ENCODE measurements around the gene ZBTB7B.

The ZBTB7B gene

GRCh38 chr1:155002464-155003226, at the start of gene ZBTB7B:
Gene ZBTB7B (plus strand): TSS chr1:155002802. CDS start chr1:155014661, 11,859 bp downstream.
- DNase-seq: no peak

GRCh38 chr1:154953611-154954038, 49.0 kb upstream of the ZBTB7B start:
- DNase-seq: no peak

DNA sequence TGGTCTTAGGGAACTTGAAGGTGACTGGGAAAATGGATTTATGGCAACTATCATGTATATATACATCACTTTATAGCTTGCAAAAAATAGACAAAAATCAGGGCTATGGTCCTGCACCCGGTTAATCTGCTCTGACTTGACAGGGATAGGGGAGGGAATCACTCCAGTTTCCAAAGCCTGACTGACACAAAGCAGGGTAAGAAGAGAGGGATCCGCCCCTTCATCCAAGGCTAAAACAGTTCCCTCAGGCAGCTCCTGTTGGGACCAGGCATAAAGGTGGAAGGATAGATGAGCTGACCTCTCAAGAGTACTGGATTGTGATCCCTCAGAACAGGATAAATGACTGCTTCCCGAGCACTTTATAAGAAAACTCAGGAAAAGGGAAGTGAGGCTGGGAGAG, 48.1 kb upstream of the ZBTB7B start:
- no peak for DNase-seq

GRCh38 chr1:154955039-154955717, 47.4 kb upstream of the ZBTB7B start:
- peak; percentile 23 for DNase-seq

DNA sequence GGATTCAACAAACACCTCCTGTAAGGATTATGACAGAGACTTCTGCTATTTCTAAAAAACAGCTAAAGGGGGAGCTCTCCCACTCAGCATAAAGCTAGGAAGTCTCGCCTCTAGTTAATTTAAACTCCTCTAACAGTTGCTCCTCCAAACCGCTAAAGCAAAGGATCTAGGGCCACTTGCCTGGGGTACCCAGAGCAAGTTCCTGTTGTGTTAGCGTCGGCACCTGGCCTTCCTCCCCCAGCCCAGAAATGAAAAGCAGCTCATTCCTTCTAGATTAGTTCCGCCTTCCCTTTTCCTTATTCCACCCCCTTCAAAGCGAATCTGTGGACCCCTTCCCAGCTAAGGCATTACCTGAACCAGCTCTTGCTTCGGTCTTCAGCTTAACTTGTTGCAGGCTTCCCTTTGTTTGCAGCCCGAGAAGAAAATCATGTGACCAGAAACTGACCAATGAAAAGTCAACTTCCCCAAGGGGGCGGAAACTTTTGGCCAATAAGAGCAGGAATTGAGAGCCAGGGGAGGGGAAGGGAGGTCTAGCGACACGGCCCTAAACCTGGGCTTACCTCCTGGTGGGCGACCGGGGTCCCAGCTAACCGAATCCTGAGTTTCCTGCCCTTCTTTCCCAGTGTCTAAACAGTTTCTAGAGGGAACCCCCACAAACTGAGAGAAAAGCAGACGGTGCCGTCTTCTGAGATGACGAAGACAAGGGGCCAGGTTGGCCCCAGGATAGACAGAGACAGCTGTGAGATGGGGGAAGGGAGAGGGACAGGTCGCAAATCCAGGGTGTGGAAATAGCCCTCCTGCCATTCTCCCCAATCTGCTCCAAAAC, 46.7 kb upstream of the ZBTB7B start, which contains the start of gene PBXIP1:
Gene PBXIP1 (minus strand): TSS at position 382 of the 826 bp plus-strand sequence. CDS start 2,378 bp downstream, outside the sequence.
- DNase-seq: peak; percentile 61

DNA sequence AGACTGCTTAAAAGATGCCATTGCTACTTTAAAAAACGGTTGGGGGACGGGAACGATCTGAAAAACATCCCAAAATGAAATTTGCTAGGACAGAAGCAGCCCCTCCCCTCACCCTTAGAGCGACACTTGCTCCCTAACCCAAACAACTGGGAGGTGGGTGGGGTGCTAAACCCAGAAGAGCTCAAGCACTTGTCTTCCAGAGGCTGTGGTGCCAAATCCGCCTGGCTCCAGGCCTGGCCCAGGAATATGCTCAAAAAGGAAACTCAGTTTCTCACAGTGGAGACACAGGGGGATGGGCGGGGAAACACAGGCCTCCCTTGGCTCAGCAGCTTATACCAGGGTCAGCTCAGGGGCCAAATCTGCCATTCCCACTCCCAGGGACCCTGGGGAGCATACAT, 46.1 kb upstream of the ZBTB7B start:
- no peak for DNase-seq

DNA sequence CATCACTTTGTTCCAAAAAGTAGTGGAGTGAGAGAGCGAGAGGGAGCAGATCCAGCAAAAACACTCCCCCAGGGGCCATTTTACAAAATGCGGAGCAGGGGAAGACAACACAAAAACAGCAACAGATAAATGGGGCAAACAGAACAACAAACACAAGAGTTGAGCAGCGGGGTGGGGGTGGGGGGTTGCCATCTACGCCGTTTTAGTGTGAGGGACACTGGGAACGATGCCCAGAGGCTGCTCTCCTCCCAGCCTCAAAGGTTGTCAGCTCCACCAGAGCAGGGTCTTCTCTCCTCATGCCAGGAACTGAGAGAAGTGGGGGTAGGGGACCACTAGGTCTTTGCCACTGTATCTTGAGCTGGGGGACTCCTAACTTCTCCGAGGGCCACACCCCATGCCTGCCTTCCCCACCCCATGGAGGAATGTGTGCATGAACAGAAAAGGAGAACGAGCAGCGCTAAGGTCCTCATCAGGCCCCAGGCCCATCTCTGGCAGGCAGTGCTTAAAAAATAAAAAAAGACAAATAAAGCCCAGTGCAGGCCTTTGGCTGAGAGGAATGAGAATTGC, 45.4 kb upstream of the ZBTB7B start:
- no peak for DNase-seq

DNA sequence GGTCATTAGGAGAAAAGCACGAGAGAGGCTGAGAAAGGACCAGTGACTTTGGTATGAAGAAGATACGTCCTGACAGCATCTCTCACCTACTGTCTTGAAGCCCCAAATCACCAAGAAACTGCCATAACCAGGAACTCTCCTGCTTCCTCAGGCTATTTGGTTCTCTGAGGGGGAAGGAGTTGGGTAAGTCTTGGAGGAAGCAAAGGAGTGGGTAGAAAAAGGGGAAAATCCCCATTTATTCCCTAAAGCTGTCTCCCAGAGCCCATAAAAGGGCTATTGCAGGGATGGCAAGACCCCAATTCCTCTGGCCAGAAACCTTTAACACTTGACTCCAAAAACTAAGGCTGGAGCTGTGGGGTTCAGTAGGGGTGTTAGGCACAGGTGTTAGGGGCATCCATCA, 44.6 kb upstream of the ZBTB7B start:
- DNase-seq: no peak

GRCh38 chr1:154958681-154959425, 43.7 kb upstream of the ZBTB7B start:
- no peak for DNase-seq

GRCh38 chr1:154959426-154959780, 43.2 kb upstream of the ZBTB7B start:
- DNase-seq: no peak

GRCh38 chr1:154960446-154961136, 42.0 kb upstream of the ZBTB7B start:
- no peak for DNase-seq

DNA sequence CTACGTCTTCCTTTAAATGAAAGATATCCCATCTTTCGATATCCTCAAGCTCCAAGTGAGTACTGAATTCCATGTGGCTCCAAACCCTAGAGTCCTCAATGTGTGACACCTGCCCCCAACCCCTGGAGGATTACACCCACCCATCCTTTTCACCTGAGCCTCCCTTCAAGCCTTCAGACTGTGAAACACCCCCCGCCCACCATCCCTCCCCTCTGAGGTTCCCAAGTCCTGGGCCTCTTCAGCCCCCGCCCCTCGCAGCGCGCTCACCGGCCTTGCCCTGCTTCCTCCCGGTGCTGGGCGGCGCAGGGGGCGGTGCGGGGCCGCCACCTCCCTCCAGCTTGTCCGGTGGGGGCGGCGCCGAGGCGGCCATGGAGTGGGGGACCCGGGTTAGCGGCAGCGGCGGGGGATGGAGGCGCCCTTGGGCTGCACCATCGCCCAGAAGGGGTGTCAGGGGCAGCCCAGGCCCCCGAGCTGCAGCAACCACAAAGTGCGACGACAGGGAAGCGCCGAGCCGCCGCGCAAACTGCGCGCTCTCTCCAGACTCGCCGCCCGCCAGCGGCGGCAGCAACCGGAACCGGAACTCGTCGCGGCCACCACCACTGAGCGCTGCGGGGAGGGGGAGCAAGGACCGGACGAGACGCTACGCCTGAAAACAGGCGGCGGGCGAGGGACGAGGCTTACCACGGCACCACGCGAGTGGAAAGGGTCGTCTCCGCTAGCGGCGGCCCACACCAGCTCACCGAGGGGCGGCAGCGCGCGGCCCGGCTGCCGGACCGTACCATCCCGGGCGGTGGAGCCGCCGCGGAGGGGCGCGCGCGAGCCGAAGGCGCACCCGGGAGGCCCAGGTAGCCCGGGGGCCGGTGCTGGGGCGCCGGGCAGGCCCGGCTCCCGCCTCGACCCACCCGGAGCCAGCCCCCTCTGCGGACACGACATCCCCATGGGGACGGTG, 41.1 kb upstream of the ZBTB7B start, which contains the start of gene PYGO2:
Gene PYGO2 (minus strand): TSS at position 576 of the 949 bp plus-strand sequence. CDS start 206 bp downstream, at position 370.
- DNase-seq: peak; percentile 53

- DNase-seq: no peak
Measured at GRCh38 chr1:154962156-154962749, 40.3 kb upstream of the ZBTB7B start.

GRCh38 chr1:154962795-154963330, 39.7 kb upstream of the ZBTB7B start:
- no peak for DNase-seq

GRCh38 chr1:154963643-154964042, 39.0 kb upstream of the ZBTB7B start:
- DNase-seq: no peak

DNA sequence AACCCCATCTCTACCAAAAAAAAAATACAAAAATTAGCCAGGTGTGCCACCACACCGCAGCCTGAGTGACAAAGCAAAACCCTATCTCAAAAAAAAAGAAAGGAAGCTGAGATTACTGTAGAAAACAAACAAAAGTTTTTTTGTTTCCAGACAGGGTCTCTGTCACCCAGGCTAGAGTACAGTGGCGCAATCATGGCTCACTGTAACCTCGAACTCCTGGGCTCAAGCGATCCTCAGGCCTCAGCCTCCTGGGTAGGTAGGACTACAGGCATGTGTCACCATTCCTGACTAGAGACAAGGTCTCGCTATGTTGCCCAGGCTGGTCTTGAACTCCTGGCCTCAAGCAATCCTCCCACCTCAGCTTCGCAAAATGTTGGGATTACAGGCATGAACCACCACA, 38.2 kb upstream of the ZBTB7B start:
- DNase-seq: no peak

DNA sequence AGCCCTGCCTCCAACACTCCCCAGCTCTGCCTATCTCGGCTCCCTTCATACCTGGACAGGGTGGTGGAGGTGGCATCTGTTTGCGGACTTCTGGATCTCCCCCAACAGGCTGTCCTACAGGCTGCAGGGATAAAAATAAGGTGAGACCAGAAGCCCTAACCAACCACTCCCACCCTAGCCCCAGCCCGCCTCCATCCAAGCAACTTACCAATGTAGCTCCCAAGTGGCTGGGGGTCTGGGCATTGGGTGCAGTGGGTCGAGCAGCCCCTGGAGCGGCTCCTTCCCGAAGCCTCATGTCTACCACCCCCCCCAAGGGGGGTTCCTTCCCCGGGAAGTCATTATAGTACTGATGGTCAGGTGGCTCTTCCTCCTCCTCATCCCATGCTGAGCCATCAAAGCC, 36.5 kb upstream of the ZBTB7B start:
- no peak for DNase-seq

GRCh38 chr1:154967331-154967950, 35.2 kb upstream of the ZBTB7B start:
- DNase-seq: no peak

DNA sequence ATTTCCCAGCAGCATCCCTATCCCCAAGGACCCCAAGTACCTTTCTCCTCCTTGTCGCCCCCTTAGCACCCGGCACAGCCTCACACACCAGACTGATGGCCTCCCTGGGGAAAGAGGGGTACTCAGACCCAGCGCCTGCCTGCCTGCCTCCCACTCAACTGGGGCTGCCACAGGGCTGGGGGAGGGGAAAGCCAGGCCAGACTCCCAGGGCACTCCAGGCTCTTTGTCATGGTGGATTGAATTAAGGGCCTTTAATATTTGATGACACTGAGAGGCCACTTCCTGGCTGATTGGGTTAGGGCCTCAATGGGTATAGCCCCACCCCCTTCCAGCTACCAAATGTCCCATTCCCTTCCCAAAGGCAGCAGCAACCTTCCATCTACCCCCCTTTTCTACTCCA, 33.9 kb upstream of the ZBTB7B start:
- DNase-seq: no peak

Measured in NCI-H1092 (cell line).